Gastrocnemius medialis (tissue), 4 donors: ENCODE data around the gene ST8SIA5. TPM values are rescaled to one million over a fixed set of nuclear protein-coding genes. Genes with fewer than 3 reads are reported as not detected.

Source experiments
- ATAC-seq, 2 donors: fragments of 150-250 bp; one replicate each; pipeline ENCODE4 v1.9.1; 2016
- DNase-seq, 2 donors: peaks; one replicate each; pipeline ENCODE4 v3.0.0-alpha.2; 2019
- H3K27ac ChIP-seq, 4 donors: fragments of 200-600 bp; sonication (generic); 1 replicate in 1 of 4; 2 replicates in 3 of 4; pipeline ENCODE4 v1.5.1; 2016 to 2018; ENCODE audit warnings: mild to moderate bottlenecking in 2 of 4, moderate library complexity in 1 of 4
- H3K27me3 ChIP-seq, 3 donors: fragments of 200-600 bp; sonication (generic) in 2 of 3; 1 replicate in 1 of 3; 2 replicates in 2 of 3; pipeline versions ENCODE4 v1.5.1 to v1.6.0; 2016 to 2019; ENCODE audit warnings: mild to moderate bottlenecking in 1 of 3, moderate library complexity in 1 of 3
- H3K36me3 ChIP-seq, 2 donors: fragments of 200-600 bp; sonication (generic) in 1 of 2; one replicate each; pipeline ENCODE4 v1.5.1; 2017 to 2018
- H3K4me1 ChIP-seq, 2 donors: fragments of 200-600 bp; sonication (generic) in 1 of 2; one replicate each; pipeline ENCODE4 v1.5.1; 2016 to 2017; ENCODE audit warnings: mild to moderate bottlenecking in 2 of 2
- H3K4me3 ChIP-seq, 4 donors: fragments of 200-600 bp; sonication (generic) in 3 of 4; 1 replicate in 1 of 4; 2 replicates in 3 of 4; pipeline ENCODE4 v1.5.1; 2016 to 2019; ENCODE audit warnings: mild to moderate bottlenecking in 2 of 4
- H3K9me3 ChIP-seq, 3 donors: fragments of 200-600 bp; sonication (generic) in 2 of 3; 1 replicate in 1 of 3; 2 replicates in 2 of 3; pipeline ENCODE4 v1.5.1; 2016 to 2019
- POLR2A ChIP-seq, 2 donors: fragments of 450-650 bp; IDR thresholded peaks; one replicate each; pipeline ENCODE4 v1.6.1; 2017; ENCODE audit warnings: antibody characterized with exemption in 2 of 2, mild to moderate bottlenecking in 2 of 2, moderate library complexity in 2 of 2
- in situ Hi-C, 4 donors: fragments of 200-750 bp; cut with MboI; loops; one replicate each; pipeline versions ENCODE4 v1.15.0 to v1.8.0; 2017; ENCODE audit warnings: low sequenced_read_pairs in 4 of 4
- intact Hi-C: fragments of 100-400 bp; cut with DNase I; formaldehyde crosslinking; loops from one replicate; pipeline ENCODE4 v1.15.1; 2023; ENCODE audit warnings: low total_unique reads
- total RNA-seq, 4 donors: library from RNA; depleted of rRNA; stranded (reverse); fragments of >200 nt; gene quantifications; one replicate each; pipeline versions ENCODE4 v1.1.0 to v1.2.3, GENCODE V29; 2016
- TF ChIP-seq, protein P1 (sequence below), 5 experiments: fragments of 450-650 bp in 3 of 5; fragments of 200-600 bp in 2 of 5; sonication (generic) in 2 of 5; IDR thresholded peaks in 4 of 5; conservative IDR thresholded peaks in 1 of 5; 1 replicate in 4 of 5; 2 replicates in 1 of 5; pipeline ENCODE4 v1.5.1; 2016 to 2019; ENCODE audit warnings: antibody characterized with exemption in 5 of 5, mild to moderate bottlenecking in 3 of 5, moderate library complexity in 3 of 5

Gene ST8SIA5
- total RNA-seq, 4 donors from 2014 or later = 1.7 to 7.7 (median 3.6) TPM

DNA sequence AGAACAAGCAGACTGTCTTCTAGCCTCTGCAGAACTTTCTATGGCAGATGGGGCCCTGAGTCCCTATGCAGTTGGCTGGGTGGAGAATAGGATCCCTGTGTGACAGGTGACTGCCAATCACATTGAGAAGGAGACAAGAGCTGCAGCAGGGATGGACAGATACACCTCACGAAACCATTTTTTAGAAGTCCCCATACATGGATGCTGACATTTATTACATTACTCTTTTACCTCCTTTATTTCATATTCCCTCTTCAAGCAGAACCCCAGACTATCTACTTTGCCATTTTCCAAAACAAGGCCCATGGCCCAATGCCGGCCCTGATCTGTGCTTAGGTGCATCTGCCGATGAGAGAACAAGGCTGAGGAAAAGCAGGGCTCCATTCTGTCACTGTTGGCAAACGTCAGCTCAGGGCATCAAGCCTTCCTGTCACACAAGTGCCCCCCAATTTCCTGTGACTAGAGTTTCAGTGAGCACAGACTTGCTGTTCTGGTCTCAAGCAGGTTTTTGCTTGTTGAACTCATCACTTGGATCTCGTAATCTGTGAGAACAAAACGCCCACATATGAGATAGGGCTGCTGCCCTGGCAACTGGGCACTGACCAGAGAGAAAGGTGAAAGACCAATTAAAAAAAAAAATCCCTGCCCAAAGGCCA, 135.6 kb downstream of the ST8SIA5 start:
- Histone ChIP-seq H3K4me3 (no peak overlapping the region), H3K27me3 (peaks cover 0 to 3% (median 0%) of the 10 kb centered on the region in 3 donors), H3K27ac (no peak overlapping the region), H3K4me1 (no peaks in the 10 kb centered on the region), H3K9me3 (no peaks in the 10 kb centered on the region), H3K36me3 (no peaks in the 10 kb centered on the region)
- intact Hi-C loops = no loop called here
- TF ChIP-seq, protein P1, sequence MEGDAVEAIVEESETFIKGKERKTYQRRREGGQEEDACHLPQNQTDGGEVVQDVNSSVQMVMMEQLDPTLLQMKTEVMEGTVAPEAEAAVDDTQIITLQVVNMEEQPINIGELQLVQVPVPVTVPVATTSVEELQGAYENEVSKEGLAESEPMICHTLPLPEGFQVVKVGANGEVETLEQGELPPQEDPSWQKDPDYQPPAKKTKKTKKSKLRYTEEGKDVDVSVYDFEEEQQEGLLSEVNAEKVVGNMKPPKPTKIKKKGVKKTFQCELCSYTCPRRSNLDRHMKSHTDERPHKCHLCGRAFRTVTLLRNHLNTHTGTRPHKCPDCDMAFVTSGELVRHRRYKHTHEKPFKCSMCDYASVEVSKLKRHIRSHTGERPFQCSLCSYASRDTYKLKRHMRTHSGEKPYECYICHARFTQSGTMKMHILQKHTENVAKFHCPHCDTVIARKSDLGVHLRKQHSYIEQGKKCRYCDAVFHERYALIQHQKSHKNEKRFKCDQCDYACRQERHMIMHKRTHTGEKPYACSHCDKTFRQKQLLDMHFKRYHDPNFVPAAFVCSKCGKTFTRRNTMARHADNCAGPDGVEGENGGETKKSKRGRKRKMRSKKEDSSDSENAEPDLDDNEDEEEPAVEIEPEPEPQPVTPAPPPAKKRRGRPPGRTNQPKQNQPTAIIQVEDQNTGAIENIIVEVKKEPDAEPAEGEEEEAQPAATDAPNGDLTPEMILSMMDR (IDR thresholded peaks at IDR 0.05 in 4 of 5, conservative IDR thresholded peaks at IDR 0.05 in 1 of 5) = no peak
- TF ChIP-seq POLR2A (IDR thresholded peaks at IDR 0.05) = no peak
- in situ Hi-C loops = no loop called here
- DNase-seq (no peak), ATAC-seq (no peak)

DNA sequence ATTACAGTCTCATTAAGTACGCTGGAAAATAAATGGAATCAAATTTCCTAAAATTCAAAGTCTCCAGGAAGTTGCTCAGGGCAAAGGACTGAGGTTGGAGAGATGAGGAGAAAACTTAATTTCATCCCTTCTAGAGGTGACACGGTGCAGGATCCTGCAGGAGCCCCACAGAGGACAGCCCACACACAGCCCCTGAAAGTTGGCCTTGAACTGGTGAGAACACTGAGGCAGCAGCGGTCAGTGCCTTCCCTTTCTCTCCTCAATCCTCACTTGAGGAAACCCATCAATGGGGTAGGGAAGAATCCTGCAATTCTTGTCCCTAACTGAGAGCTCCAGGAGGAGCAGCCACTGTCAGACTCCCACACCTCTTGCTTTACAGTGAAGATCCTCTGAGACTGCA, 137.3 kb downstream of the ST8SIA5 start:
- Histone ChIP-seq H3K36me3 (no peaks in the 10 kb centered on the region), H3K27me3 (no peaks in the 10 kb centered on the region), H3K4me3 (no peak overlapping the region), H3K27ac (no peak overlapping the region), H3K4me1 (no peaks in the 10 kb centered on the region), H3K9me3 (no peaks in the 10 kb centered on the region)
- ATAC-seq (no peak), DNase-seq (no peak)
- intact Hi-C loops = no loop called here
- TF ChIP-seq, protein P1 (IDR thresholded peaks at IDR 0.05 in 4 of 5, conservative IDR thresholded peaks at IDR 0.05 in 1 of 5) = no peak
- no peak for TF ChIP-seq POLR2A (IDR thresholded peaks at IDR 0.05)
- in situ Hi-C loops = no loop called here

Other genes with a start within 250 kb of the ST8SIA5 start
- gene LOXHD1, start 99.8 kb downstream of the ST8SIA5 start, total RNA-seq = under 1 TPM in 1 of 4 donors, not detected in 3; 0.41 TPM
- gene PIAS2, start 160.5 kb upstream of the ST8SIA5 start, total RNA-seq = 10 to 100 TPM; 14.9 to 41.2 (median 25.1) TPM
- gene KATNAL2, start 160.5 kb upstream of the ST8SIA5 start, total RNA-seq = 1 to 10 TPM in 1 of 4 donors, under 1 TPM in 2, not detected in 1; 0.27 to 2.7 (median 0.52) TPM